Eye (tissue), 1 donor: ENCODE results near the gene ATXN1.

ENCODE experiments used
- DNase-seq: peaks from one replicate; pipeline ENCODE4 v3.0.0-alpha.2; 2015

ATXN1 gene

DNA sequence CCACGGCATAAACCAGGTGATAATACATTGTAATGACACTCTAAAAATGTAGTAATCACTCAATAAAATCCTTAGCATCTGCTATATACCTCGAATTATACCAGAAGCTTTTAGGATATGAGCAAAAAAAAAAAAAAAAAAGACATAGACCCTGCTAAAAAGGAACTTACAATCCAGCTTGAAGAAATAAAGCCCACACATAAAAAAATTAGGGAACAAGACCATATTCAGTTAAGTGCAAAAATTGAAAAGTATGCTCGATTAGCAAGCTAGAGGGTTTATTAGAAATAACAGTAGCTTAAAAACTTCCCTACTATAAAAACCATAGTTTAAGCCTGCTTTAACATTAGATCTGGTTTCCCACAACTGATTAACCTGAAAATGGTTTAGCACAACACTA, 387.2 kb downstream of the ATXN1 start:
- DNase-seq = no peak

DNA sequence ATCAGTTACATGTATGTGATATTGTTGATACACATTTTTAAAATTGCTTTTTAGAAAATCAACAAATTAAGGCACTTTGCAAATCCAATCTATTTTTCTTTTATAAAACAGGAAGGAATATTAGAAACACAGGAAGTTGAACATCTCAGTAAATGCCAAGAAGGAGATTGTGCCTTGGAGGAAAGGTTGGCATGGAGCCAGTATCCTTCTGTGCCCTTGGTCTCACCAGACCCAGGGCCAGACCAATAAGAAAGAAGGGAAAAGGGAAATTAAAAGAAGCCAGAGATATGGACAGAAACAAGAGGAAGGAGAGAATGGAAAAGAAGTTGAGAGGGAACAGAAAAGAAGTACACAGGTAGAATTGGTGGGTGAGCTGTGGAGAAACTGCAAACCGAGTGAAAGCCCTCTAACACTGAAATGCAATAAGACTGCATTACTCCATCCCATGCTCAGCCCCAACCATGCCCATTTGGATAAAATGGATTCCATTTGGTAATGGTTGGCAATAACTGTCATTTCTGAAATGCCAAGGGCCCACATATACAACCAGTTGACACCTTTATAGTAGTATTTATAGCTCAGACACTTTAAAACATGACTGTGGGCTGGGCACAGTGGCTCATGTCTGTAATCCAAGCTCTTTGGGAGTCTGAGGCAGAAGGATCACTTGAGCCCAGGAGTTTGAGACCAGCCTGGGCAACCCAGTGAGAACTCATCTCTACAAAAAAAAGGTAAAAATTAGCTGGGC, 389.1 kb downstream of the ATXN1 start:
- DNase-seq = no peak

DNA sequence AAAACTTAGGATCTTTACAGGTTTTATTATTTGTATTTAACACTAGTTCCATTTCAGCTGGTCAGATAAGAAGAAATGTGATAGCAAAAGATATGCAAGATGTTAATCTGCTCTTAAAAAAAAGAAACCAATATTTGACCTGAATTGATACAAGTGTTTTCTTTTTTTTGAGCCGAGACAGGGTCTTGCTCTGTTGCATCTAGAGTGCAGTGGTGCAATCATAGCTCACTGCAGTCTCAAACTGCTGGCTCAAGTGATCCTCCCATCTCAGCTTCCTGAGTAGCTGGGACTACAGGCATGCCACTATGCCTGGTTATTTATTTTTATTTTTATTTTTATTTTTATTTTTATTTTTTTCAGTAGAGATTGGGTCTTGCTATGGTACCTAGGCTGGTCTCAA, 389.9 kb downstream of the ATXN1 start:
- no peak for DNase-seq

DNA sequence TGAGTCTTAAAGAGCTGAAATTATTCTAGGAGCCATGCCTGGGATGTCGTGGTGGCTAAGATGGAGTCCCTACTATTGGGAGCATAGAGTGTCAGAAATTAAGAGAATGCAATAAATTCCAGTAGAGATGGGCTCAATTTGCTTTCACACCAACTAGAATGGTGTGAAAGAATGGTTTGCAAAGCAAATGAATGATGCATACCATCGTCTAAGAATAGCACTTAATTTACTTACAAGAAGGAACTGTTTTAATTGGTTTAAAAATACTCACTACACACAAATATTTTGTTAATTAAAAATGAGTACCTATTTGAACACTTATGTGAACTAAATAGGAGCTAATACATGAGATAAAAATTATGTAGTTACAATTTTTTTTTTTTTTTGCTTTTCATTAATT, 390.3 kb downstream of the ATXN1 start:
- DNase-seq = no peak

DNA sequence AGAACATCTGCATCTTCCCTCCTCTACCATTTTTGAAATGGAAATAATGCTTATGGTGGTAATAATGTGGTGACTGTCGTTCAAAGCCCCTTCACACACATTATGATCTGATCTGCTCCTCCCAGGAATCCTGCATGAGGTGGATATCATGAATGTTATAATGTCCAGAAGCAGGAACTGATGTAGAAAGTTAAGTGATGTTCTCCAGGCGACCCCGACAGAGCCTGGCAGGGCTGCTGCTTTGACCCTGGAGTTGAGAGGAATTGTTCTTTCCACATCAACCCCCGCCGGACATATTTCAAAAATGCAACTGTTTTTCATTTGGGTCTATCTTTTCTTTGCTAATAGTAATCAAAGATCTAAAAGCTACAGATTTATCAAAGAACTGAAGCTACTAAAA, 391.3 kb downstream of the ATXN1 start:
- no peak for DNase-seq

DNA sequence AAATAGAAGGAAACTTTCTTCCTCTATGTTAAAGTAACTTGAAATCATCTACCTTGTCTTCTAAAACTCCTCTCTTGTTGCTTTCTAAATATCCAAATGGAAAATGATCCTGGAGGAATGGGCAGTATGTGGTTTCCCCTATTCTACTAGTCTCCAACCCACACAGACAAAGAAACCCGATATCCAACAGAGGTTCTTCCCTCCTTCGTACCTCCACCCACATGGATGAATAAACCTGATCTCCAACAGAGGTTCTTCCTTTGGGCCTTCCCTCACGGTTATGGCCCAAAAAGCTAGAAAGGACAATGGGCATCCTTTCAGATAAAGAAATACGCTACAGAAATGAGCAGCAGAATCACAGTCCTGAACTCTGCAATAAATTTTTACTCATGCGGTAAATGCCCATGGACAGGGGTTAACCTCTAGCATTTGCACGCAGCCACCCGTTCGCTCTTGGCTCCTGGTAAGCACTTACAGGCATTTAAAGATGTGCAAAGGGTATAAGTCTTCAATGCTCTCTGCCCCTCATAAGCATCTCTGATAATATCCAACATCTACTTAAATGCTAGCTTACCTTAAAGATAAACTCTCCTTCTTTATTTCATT, 392.0 kb downstream of the ATXN1 start:
- peak; percentile 89 for DNase-seq

DNA sequence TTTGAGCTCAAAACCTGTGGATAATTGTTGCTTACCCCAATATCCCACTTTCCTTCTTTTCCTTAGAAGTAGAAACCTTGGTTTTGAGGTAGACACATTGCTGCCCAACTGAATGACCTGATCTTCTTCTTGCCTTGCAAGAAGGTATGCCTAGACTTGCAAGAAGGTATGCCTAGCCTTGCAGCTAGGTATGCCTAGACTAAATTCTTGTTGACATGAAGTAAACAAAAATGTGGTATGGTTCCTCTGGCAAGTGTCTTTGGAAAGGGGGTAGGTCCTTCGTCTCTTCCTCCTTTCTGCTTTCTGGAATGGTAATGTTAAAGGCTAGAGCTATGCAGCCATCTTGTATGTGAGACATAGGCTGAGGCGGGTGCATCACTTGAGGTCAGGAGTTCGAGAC, 393.7 kb downstream of the ATXN1 start:
- DNase-seq = no peak

DNA sequence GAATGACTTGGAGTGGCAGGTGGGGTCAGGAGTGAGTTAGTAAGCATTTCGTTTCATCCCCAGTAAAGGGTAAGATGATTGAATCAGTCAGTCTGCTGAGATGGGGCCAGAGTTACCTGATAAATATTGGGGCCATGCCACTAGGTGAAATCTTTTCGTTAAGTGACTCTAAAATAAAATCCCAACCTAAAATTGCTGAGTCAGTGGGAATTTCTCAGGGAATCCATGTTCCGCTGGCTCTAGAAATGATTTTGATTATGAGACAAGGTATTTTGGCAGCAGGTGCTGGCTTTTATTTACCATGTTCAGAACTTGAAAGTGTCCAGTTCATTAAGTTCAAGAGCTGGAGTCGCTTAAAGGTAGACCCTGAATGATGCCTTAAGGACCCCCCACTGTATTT, 397.5 kb downstream of the ATXN1 start:
- no peak for DNase-seq

DNA sequence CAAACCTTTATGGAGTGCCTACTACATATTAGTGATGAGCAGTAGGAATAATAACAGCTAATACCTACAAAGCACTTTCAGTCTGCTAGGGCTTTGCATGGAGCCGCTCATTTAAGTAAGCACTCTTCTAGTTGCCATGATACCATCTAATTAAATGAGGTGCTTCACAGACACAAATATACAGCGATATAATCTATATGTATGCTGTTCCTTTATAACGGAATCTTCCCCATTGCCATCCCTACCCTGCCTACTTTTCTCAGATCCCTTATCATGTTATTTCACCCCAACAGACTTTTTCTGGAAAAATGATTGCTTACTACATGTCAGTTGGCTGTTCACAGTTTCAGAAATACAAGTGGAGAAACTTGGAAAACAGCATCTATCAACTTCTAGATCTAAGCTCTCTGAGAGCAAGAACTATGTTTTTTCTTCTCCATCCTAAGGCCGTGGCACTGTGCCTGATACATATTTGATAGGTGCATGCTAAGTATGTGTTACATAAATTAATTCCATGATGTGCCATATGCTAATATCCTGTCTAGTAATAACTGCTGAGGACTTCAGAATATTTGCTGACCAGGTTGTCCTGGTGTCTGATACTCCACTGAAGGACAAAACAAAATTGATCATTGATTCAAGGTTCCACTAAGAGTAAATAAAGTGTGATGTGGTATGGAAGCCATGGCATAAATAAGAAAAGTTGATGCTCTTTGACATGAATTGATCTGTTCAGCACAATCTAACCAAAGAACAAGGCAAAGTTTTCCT, 398.3 kb downstream of the ATXN1 start:
- DNase-seq = no peak

DNA sequence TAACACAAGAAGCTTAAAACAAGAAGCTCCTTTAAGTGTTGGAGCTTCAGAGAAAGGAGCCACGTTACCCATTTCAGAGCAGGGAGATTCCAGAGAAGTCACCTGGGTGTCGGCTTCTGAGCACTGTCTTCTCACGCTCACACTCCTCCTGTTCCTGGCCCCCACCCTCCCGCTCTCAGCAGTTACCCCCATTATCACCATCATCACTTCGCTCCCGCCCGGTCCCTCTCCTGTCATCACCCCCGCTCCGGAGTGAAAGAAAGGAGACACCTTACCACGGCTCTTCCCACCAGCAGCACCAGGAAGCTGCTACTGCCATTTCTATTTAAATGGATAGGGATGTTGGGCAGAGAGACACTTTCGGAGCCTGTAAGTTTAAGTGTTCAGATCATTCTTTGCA, 399.0 kb downstream of the ATXN1 start:
- DNase-seq = no peak

DNA sequence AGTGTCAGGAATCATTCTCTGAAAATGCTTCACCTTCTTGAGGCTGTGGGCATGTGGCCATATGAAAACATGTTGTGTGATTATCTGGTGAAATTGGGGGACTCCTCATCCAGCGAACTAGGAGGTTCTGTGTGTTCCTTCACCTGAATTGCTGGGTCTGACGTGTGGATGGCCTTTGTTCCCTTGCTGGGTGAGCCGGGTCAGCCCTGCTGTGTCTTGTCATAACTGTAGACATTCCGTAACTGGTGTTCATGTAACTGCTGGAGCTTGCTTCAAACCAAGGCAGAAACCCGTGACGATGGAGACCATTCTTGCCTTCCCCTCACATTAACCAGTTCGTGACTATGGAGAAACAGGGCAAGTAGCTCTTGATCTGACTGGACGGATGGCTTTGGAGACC, 399.4 kb downstream of the ATXN1 start:
- DNase-seq = no peak

DNA sequence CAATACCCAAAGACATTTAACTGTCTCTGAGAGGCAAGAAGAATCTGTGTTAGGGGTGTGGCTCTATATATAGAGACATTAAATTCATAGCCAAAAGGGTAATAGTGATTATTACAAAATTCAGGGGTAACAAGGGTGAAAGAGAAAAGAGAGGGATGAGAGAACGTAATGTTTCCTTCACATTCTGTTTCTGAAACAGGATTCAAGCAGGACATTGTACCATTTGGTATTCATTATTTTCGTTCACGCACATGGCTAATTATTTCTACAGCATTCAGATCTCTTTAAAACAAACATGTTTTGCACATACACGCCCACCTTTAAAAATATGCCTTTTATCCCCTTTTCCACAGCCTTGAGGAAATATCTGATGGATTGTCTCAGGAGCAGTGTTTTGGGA, 400.1 kb downstream of the ATXN1 start:
- no peak for DNase-seq

DNA sequence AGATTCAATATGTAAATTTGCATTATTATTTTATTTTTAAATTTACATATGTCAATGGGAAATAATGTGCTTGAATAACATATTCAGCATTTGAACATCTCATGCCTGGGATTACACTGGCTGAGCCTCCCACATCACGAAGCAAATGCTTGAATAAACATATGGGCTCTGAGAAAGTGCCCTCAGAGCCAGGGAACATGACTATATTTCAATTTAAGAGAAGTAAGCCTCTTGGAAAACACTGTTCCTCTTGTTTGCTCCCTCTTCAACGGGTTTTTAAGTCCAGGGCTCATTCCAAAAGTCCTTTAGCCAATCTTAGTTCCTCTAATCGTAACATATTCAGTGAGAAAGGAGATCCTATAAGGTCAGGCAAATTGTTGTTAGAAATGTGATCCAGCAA, 400.9 kb downstream of the ATXN1 start:
- DNase-seq = no peak

DNA sequence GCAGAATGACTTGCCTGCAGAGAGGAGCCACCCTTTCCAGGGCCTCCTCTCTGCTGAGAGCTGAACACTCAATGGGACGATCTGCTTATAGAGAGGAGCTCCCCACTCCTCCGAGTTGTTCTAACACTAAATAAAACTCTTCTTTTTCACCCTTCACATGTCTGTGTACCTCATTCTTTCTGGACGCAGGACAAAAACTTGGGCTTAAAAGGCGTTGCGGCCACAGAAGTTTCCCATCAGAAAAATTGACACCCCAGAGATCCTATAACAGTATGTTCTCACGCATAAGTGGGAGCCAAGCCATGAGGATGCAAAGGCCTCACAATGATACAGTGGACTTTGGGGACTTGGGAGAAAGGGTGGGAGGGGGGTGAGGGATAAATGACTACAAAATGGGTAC, 401.7 kb downstream of the ATXN1 start:
- DNase-seq = no peak

DNA sequence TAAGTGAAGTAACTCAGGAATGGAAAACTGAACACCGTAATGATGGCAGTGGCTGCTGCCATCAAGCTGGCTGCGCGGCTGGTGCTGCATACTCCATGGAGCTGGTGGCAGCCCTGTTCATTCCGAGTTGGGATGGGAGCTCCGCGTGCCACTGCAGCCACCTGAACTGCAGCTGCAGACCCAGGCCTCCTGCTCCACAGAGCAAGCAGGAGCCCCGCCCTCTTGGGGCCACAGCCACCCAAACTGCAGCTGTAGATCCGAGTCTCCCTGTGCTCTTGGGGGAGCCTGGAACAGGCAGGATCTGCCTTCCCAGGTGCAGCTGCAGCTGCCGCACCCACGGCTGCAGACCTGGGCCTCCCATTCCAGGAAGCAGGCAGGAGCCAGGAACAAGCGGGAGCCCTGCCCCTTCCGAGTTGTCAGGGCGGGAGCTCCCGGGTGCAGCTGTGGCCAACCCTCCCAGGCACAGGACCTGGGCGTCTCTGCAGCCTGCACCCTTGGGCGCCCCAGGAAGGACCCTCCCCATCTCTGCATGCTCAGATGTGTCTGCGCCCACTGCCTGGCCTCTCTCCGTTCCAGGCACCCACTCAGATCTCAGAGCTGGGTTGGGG, 402.6 kb downstream of the ATXN1 start:
- DNase-seq = no peak

DNA sequence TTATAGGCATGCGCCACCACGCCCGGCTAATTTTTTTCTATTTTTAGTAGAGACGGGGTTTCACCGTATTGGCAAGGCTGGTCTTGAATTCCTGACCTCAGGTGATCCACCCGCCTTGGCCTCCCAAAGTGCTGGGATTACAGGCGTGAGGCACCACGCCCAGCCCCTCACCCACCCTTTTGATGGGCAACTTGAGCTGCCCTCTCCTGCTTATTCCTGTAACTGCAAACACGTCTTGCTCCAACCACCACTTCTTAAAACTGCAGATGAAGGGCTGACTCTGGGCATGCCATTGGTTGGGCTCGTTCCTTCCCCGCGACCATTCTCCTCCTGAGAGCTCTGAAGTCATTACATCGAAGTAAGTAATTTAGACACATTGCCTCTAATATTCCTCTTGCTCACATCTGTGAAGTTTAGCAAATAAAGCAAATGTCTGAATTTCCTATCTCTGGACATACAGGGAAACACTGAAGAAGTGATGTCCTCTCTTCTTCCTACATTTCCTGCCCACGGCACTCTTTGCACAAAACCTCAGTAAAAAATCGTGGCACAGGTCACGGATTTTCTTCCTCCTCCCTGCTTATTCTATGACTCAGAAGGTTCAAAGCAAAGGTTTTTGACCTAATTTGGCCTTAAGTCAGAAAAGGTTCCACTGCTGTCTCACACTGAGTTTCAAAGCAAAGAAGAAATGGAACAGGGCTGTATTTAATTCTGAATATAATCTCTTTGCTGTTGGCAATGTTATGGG, 405.4 kb downstream of the ATXN1 start:
- no peak for DNase-seq

DNA sequence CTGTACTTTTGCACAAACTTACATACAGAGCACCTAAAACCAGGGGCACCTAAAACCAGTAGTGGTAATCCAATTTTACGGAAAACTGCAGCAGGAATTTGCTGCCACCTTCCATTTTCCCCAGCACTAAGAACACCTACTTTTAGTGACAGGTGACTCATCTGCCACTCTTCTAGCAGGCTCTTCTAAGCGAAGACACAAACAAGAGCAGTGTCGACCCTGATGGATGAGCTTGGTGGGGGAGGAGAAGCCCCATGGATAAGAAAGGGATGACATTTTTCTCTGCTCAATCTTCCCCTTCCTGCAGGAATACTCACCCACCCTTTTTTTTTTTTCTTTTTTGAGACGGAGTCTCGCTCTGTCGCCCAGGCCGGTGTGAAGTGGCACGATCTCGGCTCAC, 406.0 kb downstream of the ATXN1 start:
- no peak for DNase-seq

DNA sequence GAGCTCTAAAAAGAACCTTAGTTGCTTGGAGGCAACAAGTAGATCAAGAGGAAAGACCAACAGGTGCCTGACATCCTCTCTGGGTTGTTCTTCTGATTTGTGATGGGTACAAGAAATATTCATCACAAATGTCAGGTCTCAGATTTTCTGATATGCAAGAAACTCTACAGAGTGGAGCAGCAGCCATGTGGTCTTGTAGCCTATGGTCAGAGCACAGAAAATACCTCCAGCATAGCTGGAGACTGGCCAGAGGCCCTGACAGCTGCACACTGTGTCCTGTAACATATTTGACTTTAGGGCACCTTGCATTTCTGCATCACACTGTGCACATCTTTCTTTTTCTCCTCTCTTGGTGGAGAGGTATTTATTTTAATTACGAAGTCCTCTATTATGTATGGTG, 406.6 kb downstream of the ATXN1 start:
- DNase-seq = no peak

DNA sequence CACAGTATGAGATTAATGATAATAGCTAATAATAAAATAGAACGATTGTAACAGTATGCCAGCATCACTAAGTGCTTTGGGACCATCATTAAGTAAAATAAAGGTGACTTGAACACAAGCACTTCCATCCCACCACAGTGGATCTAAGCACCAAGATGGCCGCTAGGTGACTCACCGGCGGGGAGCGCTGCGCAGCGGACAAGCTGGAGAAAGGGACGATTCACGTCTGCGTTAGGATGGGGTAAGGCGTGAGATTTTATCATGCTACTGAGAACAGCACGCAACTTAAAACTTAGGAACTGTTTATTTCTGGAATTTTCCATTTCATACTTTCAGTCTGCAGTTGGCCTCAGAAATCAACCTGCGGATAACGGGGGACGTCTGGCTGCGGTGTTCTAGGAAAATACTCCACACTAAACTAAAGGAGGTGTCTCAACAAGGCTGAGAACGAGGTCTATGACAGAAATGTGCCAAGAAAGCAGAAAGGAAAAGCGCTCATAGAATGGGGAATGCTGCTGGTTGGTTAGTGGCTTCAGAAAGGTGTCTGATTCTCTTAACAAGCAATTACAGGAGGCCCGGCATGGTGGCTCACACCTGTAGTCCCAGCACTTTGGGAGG, 408.3 kb downstream of the ATXN1 start:
- no peak for DNase-seq

DNA sequence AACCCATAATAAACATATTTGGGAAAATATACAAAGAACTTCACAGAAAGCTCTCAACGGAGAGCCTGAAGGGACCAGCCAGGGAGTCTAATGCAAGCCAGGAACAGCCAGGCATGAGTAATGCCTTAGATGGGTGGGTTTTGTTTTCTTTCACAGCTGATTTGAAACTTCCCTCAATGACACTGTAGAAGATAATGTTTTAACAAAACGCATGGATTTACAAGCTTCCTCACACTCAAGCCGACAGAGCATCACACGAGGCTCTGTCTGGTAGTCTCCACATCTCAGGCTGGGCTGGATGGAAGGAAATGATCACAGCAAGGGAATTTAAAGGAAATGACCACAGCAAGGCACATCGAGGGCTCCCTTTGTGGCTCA, 409.0 kb downstream of the ATXN1 start:
- peak; percentile 58 for DNase-seq

DNA sequence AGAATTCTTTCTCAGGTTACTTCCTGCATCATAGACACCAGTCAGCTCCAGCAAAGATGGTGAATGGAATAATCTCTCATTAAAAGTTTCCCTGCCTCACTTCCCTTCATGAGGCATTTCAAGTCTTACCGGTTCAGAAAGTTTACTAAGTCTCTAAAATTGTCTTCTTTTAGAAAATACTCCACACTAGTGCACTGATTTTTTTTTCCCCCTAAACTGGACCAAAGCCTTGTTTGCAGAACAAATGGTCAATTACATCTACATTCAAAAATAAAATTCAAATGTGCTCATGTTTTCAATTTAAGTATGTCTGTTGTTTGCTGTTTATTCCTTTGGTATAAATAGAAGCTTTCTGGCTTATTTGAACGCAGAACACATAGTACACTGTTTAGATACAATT, 411.7 kb downstream of the ATXN1 start:
- DNase-seq = no peak

DNA sequence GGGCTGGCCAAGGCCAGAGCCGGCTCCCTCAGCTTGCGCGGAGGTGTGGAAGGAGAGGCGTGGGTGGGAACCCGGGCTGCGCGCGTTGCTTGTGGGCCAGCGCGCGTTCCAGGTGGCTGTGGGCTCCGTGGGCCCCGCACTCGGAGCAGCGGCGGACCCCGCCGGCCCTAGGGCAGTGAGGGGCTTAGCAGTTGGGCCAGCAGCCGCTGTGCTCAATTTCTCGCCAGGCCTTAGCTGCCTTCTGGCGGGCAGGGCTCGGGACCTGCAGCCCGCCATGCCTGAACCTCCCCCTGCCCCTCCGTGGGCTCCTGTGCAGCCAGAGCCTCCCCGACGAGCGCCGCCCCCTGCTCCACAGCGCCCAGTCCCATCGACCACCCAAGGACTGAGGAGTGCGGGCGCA, 414.4 kb downstream of the ATXN1 start:
- no peak for DNase-seq
